HCT116 (cell line): ENCODE data around the gene FOXP1. TPM values are rescaled to one million over a fixed set of nuclear protein-coding genes. Genes with fewer than 3 reads are reported as not detected.

Source experiments
- ATAC-seq: fragments of 200-7000 bp; cut with Tn5 transposase; 2 replicates; pipeline ENCODE4 v1.9.1; 2020; ENCODE audit warnings: mild to moderate bottlenecking, moderate library complexity
- BruUV-seq: library from RNA; stranded (reverse); fragments of 400-500 nt; replicated peaks from 2 replicates; lab custom pipeline; 2021; lab: Mats Ljungman, UMichigan
- CTCF ChIA-PET: fragments of 300-600 bp; sonication (Branson Sonifier 250); formaldehyde crosslinking; loops from one replicate; lab custom pipeline; 2021; ENCODE audit warnings: antibody characterized with exemption; lab: Charles Lee
- POLR2A ChIA-PET: fragments of 300-600, 350-600 bp; sonication (Branson Sonifier 250); formaldehyde crosslinking; loops from one replicate; lab custom pipeline; 2021; ENCODE audit warnings: antibody characterized with exemption; lab: Charles Lee
- RAD21 ChIA-PET, 2 experiments: fragments of 300-600 bp; sonication (Branson Sonifier 250); formaldehyde crosslinking; loops; one replicate each; lab custom pipeline; 2023; ENCODE audit warnings: low total read pairs in 2 of 2; ENCODE audit not compliant: uncharacterized antibody in 2 of 2, unreplicated experiment in 2 of 2, low non-redundant PET in 1 of 2; lab: Charles Lee
- DNase-seq: peaks from one replicate; pipeline ENCODE4 v3.0.0-alpha.2; 2010; ENCODE audit warnings: low read depth, low spot score
- H2AFZ ChIP-seq: fragments of 200-600 bp; shearing (Covaris generic), sonication (generic); 2 replicates; pipeline ENCODE4 v1.6.1; 2017; ENCODE audit warnings: low read depth, mixed run types, mixed read lengths, antibody characterized with exemption, low read length; ENCODE audit not compliant: poor library complexity, severe bottlenecking
- H3K27ac ChIP-seq: 2 replicates; pipeline ENCODE4 v1.5.1; 2012; ENCODE audit warnings: low read depth, low read length
- H3K27me3 ChIP-seq: fragments of 200-600 bp; sonication (generic); 2 replicates; pipeline ENCODE4 v1.6.1; 2016; ENCODE audit warnings: mixed run types, low read length, mixed read lengths; ENCODE audit not compliant: insufficient read depth
- H3K36me3 ChIP-seq, 2 experiments: fragments of 200-500 bp in 1 of 2; fragments of 200-600 bp in 1 of 2; sonication (Bioruptor generic) in 1 of 2; sonication (generic) in 1 of 2; 2 replicates each; pipeline versions ENCODE4 v1.5.1 to v1.6.1; 2014 to 2016; ENCODE audit warnings: low read length in 2 of 2, inconsistent platforms in 1 of 2, mixed read lengths in 1 of 2, mixed run types in 1 of 2; ENCODE audit not compliant: insufficient read depth in 2 of 2, control insufficient read depth in 1 of 2
- H3K4me1 ChIP-seq, 2 experiments: fragments of 200-600 bp in 1 of 2; sonication (generic) in 1 of 2; 2 replicates each; pipeline versions ENCODE4 v1.5.1 to v1.6.1; 2012 to 2017; ENCODE audit warnings: low read length in 2 of 2, inconsistent platforms in 1 of 2, mild to moderate bottlenecking in 1 of 2, mixed read lengths in 1 of 2, mixed run types in 1 of 2, moderate library complexity in 1 of 2; ENCODE audit not compliant: insufficient read depth in 2 of 2, control insufficient read depth in 1 of 2
- H3K4me2 ChIP-seq: fragments of 200-600 bp; sonication (generic); 2 replicates; pipeline ENCODE4 v1.6.1; 2017; ENCODE audit warnings: mixed run types, low read length, mixed read lengths
- H3K4me3 ChIP-seq, 2 experiments: fragments of 200-600 bp in 1 of 2; sonication (generic) in 1 of 2; replicated peaks in 1 of 2; 2 replicates each; pipeline ENCODE4 v1.5.1; 2011 to 2016; ENCODE audit warnings: low read length in 2 of 2, control low read depth in 1 of 2, low read depth in 1 of 2, mild to moderate bottlenecking in 1 of 2, mixed read lengths in 1 of 2, mixed run types in 1 of 2
- H3K79me2 ChIP-seq: fragments of 200-600 bp; sonication (generic); 2 replicates; pipeline ENCODE4 v1.6.1; 2017; ENCODE audit warnings: mild to moderate bottlenecking, mixed run types, low read length, moderate library complexity, mixed read lengths; ENCODE audit not compliant: insufficient read depth
- H3K9ac ChIP-seq: fragments of 200-600 bp; sonication (generic); 2 replicates; pipeline ENCODE4 v1.6.1; 2016; ENCODE audit warnings: low read length, mixed read lengths
- H3K9me2 ChIP-seq: fragments of 200-600 bp; sonication (generic), shearing (Covaris generic); 2 replicates; pipeline ENCODE4 v1.6.1; 2017; ENCODE audit warnings: mixed run types, mild to moderate bottlenecking, moderate library complexity; ENCODE audit not compliant: insufficient read depth
- H3K9me3 ChIP-seq, 2 experiments: fragments of 200-500 bp in 1 of 2; fragments of 200-600 bp in 1 of 2; sonication (Bioruptor generic) in 1 of 2; sonication (generic) in 1 of 2; 2 replicates each; pipeline ENCODE4 v1.6.1; 2014 to 2017; ENCODE audit warnings: low read length in 2 of 2, mixed read lengths in 2 of 2, inconsistent platforms in 1 of 2, low read depth in 1 of 2, mild to moderate bottlenecking in 1 of 2, mixed run types in 1 of 2, moderate library complexity in 1 of 2; ENCODE audit not compliant: control insufficient read depth in 1 of 2, insufficient read depth in 1 of 2
- H4K20me1 ChIP-seq: fragments of 200-600 bp; sonication (generic), shearing (Covaris generic); 2 replicates; pipeline ENCODE4 v1.6.1; 2017; ENCODE audit warnings: mixed run types, mild to moderate bottlenecking, moderate library complexity; ENCODE audit not compliant: insufficient read depth
- ATF3 ChIP-seq: IDR thresholded peaks from 2 replicates; pipeline ENCODE4 v1.6.1; 2012
- CBX3 ChIP-seq: IDR thresholded peaks from 2 replicates; pipeline ENCODE4 v1.6.1; 2012; ENCODE audit warnings: low read depth
- CEBPB ChIP-seq: IDR thresholded peaks from 2 replicates; pipeline ENCODE4 v1.6.1; 2012; ENCODE audit warnings: low read depth
- EGR1 ChIP-seq: IDR thresholded peaks from 2 replicates; pipeline ENCODE4 v1.6.1; 2012; ENCODE audit warnings: low read depth
- EZH2 ChIP-seq: fragments of 200-600 bp; sonication (generic); IDR thresholded peaks from 2 replicates; pipeline ENCODE4 v1.6.1; 2017; ENCODE audit warnings: antibody characterized with exemption, mixed run types
- FOSL1 ChIP-seq: IDR thresholded peaks from 2 replicates; pipeline ENCODE4 v1.6.1; 2012; ENCODE audit warnings: low read depth
- MAX ChIP-seq: IDR thresholded peaks from 2 replicates; pipeline ENCODE4 v1.6.1; 2012
- POLR2AphosphoS5 ChIP-seq: IDR thresholded peaks from 2 replicates; pipeline ENCODE4 v1.6.1; 2011; ENCODE audit warnings: mild to moderate bottlenecking, low read depth, low read length, moderate library complexity
- RAD21 ChIP-seq: IDR thresholded peaks from 2 replicates; pipeline ENCODE4 v1.6.1; 2012; ENCODE audit warnings: low read depth, mild to moderate bottlenecking
- SP1 ChIP-seq: IDR thresholded peaks from 2 replicates; pipeline ENCODE4 v1.6.1; 2012; ENCODE audit warnings: low read depth
- SRF ChIP-seq: IDR thresholded peaks from 2 replicates; pipeline ENCODE4 v1.6.1; 2012; ENCODE audit warnings: low read depth
- TCF7L2 ChIP-seq: IDR thresholded peaks from 2 replicates; pipeline ENCODE4 v1.7.0; 2011; ENCODE audit warnings: borderline replicate concordance, inconsistent platforms; ENCODE audit not compliant: insufficient read depth, insufficient read length; ENCODE audit errors: extremely low read depth
- YY1 ChIP-seq: IDR thresholded peaks from 2 replicates; pipeline ENCODE4 v1.6.1; 2011; ENCODE audit warnings: low read length, low read depth, moderate library complexity, mild to moderate bottlenecking; ENCODE audit not compliant: insufficient replicate concordance; ENCODE audit errors: extremely low read depth
- ZNF274 ChIP-seq: fragments of 200-500 bp; sonication (Bioruptor generic); IDR thresholded peaks from 2 replicates; pipeline ENCODE4 v1.6.1; 2014; ENCODE audit warnings: mild to moderate bottlenecking, low read depth, low read length, inconsistent platforms
- intact Hi-C: fragments of 100-400 bp; cut with micrococcal nuclease; formaldehyde crosslinking; loops from 2 replicates; pipeline ENCODE4 v1.10.0; 2022
- total RNA-seq: library from RNA; stranded (reverse); gene quantifications from one replicate; pipeline ENCODE4 v1.2.1, GENCODE V29; 2021; ENCODE audit not compliant: unreplicated experiment
- TF ChIP-seq, protein P1 (sequence below): IDR thresholded peaks from 2 replicates; pipeline ENCODE4 v1.6.1; 2012; ENCODE audit warnings: low read depth
- TF ChIP-seq, protein P2 (sequence below): IDR thresholded peaks from 2 replicates; pipeline ENCODE4 v1.6.1; 2011; ENCODE audit warnings: mild to moderate bottlenecking, low read length, moderate library complexity; ENCODE audit not compliant: insufficient replicate concordance; ENCODE audit errors: extremely low read depth

Gene FOXP1
- total RNA-seq, 1 experiment from 2014 or later: 11.4 TPM

GRCh38 chr3:71497971-71498444 lies 85.5 kb downstream of the FOXP1 start:
- no peaks in the 10 kb centered on the region for H3K27me3 ChIP-seq
- no peak overlapping the region for H3K4me3 ChIP-seq
- no peaks in the 10 kb centered on the region for H3K9me3 ChIP-seq
- CTCF ChIA-PET: no interaction called here
- H3K4me2 ChIP-seq: no peak overlapping the region
- RAD21 ChIA-PET: no interaction called here
- no peak for ATAC-seq
- no peaks in the 10 kb centered on the region for H3K9me2 ChIP-seq
- POLR2A ChIA-PET: no interaction called here
- H3K79me2 ChIP-seq: no peaks in the 10 kb centered on the region
- peaks cover 0 to 7% of the 10 kb centered on the region in 2 experiments; a peak in 1 of 4 replicates for H3K4me1 ChIP-seq
- no peaks in the 10 kb centered on the region for H4K20me1 ChIP-seq
- intact Hi-C loops: no loop called here
- no peak overlapping the region for H3K27ac ChIP-seq
- H2AFZ ChIP-seq: no peak overlapping the region
- no peaks in the 10 kb centered on the region for H3K36me3 ChIP-seq
- TF ChIP-seq RAD21 (no peak), CBX3 (no peak), MAX (no peak), SRF (no peak), ATF3 (no peak), FOSL1 (no peak), EZH2 (no peak), ZNF274 (no peak), YY1 (no peak), POLR2AphosphoS5 (no peak), SP1 (no peak), CEBPB (no peak), EGR1 (no peak), TCF7L2 (no peak)
- TF ChIP-seq, protein P1, sequence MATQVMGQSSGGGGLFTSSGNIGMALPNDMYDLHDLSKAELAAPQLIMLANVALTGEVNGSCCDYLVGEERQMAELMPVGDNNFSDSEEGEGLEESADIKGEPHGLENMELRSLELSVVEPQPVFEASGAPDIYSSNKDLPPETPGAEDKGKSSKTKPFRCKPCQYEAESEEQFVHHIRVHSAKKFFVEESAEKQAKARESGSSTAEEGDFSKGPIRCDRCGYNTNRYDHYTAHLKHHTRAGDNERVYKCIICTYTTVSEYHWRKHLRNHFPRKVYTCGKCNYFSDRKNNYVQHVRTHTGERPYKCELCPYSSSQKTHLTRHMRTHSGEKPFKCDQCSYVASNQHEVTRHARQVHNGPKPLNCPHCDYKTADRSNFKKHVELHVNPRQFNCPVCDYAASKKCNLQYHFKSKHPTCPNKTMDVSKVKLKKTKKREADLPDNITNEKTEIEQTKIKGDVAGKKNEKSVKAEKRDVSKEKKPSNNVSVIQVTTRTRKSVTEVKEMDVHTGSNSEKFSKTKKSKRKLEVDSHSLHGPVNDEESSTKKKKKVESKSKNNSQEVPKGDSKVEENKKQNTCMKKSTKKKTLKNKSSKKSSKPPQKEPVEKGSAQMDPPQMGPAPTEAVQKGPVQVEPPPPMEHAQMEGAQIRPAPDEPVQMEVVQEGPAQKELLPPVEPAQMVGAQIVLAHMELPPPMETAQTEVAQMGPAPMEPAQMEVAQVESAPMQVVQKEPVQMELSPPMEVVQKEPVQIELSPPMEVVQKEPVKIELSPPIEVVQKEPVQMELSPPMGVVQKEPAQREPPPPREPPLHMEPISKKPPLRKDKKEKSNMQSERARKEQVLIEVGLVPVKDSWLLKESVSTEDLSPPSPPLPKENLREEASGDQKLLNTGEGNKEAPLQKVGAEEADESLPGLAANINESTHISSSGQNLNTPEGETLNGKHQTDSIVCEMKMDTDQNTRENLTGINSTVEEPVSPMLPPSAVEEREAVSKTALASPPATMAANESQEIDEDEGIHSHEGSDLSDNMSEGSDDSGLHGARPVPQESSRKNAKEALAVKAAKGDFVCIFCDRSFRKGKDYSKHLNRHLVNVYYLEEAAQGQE: no peak
- TF ChIP-seq, protein P2, sequence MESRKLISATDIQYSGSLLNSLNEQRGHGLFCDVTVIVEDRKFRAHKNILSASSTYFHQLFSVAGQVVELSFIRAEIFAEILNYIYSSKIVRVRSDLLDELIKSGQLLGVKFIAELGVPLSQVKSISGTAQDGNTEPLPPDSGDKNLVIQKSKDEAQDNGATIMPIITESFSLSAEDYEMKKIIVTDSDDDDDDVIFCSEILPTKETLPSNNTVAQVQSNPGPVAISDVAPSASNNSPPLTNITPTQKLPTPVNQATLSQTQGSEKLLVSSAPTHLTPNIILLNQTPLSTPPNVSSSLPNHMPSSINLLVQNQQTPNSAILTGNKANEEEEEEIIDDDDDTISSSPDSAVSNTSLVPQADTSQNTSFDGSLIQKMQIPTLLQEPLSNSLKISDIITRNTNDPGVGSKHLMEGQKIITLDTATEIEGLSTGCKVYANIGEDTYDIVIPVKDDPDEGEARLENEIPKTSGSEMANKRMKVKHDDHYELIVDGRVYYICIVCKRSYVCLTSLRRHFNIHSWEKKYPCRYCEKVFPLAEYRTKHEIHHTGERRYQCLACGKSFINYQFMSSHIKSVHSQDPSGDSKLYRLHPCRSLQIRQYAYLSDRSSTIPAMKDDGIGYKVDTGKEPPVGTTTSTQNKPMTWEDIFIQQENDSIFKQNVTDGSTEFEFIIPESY: no peak
- TF ChIP-seq, all 23 proteins: peak for 0
- BruUV-seq: no TSS peak
- no peak overlapping the region for H3K9ac ChIP-seq
- no peak for DNase-seq
